GM23338 (cell line): ENCODE data around the gene SLC25A3. TPM values are rescaled to one million over a fixed set of nuclear protein-coding genes. Genes with fewer than 3 reads are reported as not detected.

Source experiments
- ATAC-seq: fragments of 200-7000 bp; cut with Tn5 transposase; 3 replicates; pipeline ENCODE4 v1.9.1; 2020
- DNase-seq: peaks from one replicate; pipeline ENCODE4 v3.0.0-alpha.2; 2015; ENCODE audit warnings: low spot score
- H2AFZ ChIP-seq: fragments of 200-600 bp; sonication (generic); 2 replicates; pipeline ENCODE4 v1.8.0; 2016; ENCODE audit warnings: antibody characterized with exemption, mild to moderate bottlenecking, moderate library complexity
- H3F3A ChIP-seq: fragments of 200-600 bp; sonication (generic); replicated peaks from 2 replicates; pipeline ENCODE4 v1.8.0; 2017; ENCODE audit warnings: antibody characterized with exemption, mixed run types, low read depth
- H3K27ac ChIP-seq: fragments of 200-600 bp; sonication (generic); 2 replicates; pipeline ENCODE4 v1.6.1; 2016; ENCODE audit warnings: low read depth
- H3K27me3 ChIP-seq: fragments of 200-600 bp; sonication (generic); 2 replicates; pipeline ENCODE4 v1.8.0; 2016; ENCODE audit warnings: mild to moderate bottlenecking, mixed run types, moderate library complexity; ENCODE audit not compliant: insufficient read depth
- H3K36me3 ChIP-seq: fragments of 200-600 bp; sonication (generic); 2 replicates; pipeline ENCODE4 v1.8.0; 2016; ENCODE audit warnings: mild to moderate bottlenecking; ENCODE audit not compliant: insufficient read depth
- H3K4me1 ChIP-seq: fragments of 200-600 bp; sonication (generic); 2 replicates; pipeline ENCODE4 v1.8.0; 2016; ENCODE audit warnings: mild to moderate bottlenecking, moderate library complexity; ENCODE audit not compliant: insufficient read depth
- H3K4me2 ChIP-seq: fragments of 200-600 bp; sonication (generic); 2 replicates; pipeline ENCODE4 v1.7.1; 2017; ENCODE audit warnings: mixed run types
- H3K4me3 ChIP-seq: fragments of 200-600 bp; sonication (generic); 2 replicates; pipeline ENCODE4 v1.6.1; 2016; ENCODE audit warnings: mixed run types
- H3K79me2 ChIP-seq: fragments of 200-600 bp; sonication (generic); replicated peaks from 2 replicates; pipeline ENCODE4 v1.8.0; 2017; ENCODE audit warnings: mild to moderate bottlenecking; ENCODE audit not compliant: insufficient read depth
- H3K9me2 ChIP-seq: fragments of 200-600 bp; sonication (generic); 2 replicates; pipeline ENCODE4 v1.8.0; 2017; ENCODE audit not compliant: insufficient read depth
- H4K20me1 ChIP-seq: fragments of 200-600 bp; sonication (generic); replicated peaks from 2 replicates; pipeline ENCODE4 v1.8.0; 2017; ENCODE audit warnings: mild to moderate bottlenecking; ENCODE audit not compliant: insufficient read depth
- H3K27ac Mint-ChIP-seq: 2 replicates; pipeline ENCODE4 v1.8.0; 2020; ENCODE audit warnings: inconsistent platforms, mild to moderate bottlenecking, moderate library complexity, mixed read lengths
- H3K27me3 Mint-ChIP-seq: 3 replicates; pipeline ENCODE4 v1.8.0; 2022; ENCODE audit warnings: low read depth, mild to moderate bottlenecking, moderate library complexity, mixed read lengths, inconsistent platforms; ENCODE audit not compliant: insufficient read depth, poor library complexity
- H3K36me3 Mint-ChIP-seq: 3 replicates; pipeline ENCODE4 v1.8.0; 2021; ENCODE audit warnings: low read depth, mild to moderate bottlenecking, inconsistent platforms, moderate library complexity, mixed read lengths
- H3K4me1 Mint-ChIP-seq: 3 replicates; pipeline ENCODE4 v1.8.0; 2020; ENCODE audit warnings: mild to moderate bottlenecking, inconsistent platforms, mixed read lengths
- H3K4me3 Mint-ChIP-seq: 3 replicates; pipeline ENCODE4 v1.8.0; 2021; ENCODE audit warnings: moderate library complexity, mild to moderate bottlenecking, inconsistent platforms, mixed read lengths
- H3K9me3 Mint-ChIP-seq: 3 replicates; pipeline ENCODE4 v1.8.0; 2020; ENCODE audit warnings: moderate library complexity, mild to moderate bottlenecking, inconsistent platforms, mixed read lengths
- CREB1 ChIP-seq: fragments of 250-450 bp; sonication (Bioruptor Pico); IDR thresholded peaks from 2 replicates; pipeline ENCODE4 v1.5.0; 2020; ENCODE audit warnings: low read depth, mild to moderate bottlenecking, moderate library complexity
- CTCF ChIP-seq, 2 experiments: fragments of 200-600 bp in 1 of 2; sonication (generic) in 1 of 2; conservative IDR thresholded peaks; 2 replicates each; pipeline versions ENCODE4 v1.5.1 to v1.6.1; 2016 to 2017; ENCODE audit warnings: antibody characterized with exemption in 2 of 2, low read depth in 2 of 2, mild to moderate bottlenecking in 2 of 2, moderate library complexity in 1 of 2
- ETS1 ChIP-seq: IDR thresholded peaks from 2 replicates; pipeline ENCODE4 v1.6.1; 2016; ENCODE audit warnings: antibody characterized with exemption
- EZH2 ChIP-seq: fragments of 200-600 bp; sonication (generic); IDR thresholded peaks from one replicate; pipeline ENCODE4 v1.8.0; 2017; ENCODE audit warnings: antibody characterized with exemption, mild to moderate bottlenecking, low read depth; ENCODE audit not compliant: unreplicated experiment
- EZH2phosphoT487 ChIP-seq: fragments of 200-600 bp; sonication (generic); IDR thresholded peaks from one replicate; pipeline ENCODE4 v1.8.1; 2018; ENCODE audit warnings: antibody characterized with exemption; ENCODE audit not compliant: unreplicated experiment
- JUNB ChIP-seq: IDR thresholded peaks from one replicate; pipeline ENCODE4 v1.6.1; 2016; ENCODE audit warnings: antibody characterized with exemption; ENCODE audit not compliant: unreplicated experiment
- NANOG ChIP-seq: IDR thresholded peaks from 2 replicates; pipeline ENCODE4 v1.6.1; 2016; ENCODE audit warnings: antibody characterized with exemption, borderline replicate concordance
- POLR2AphosphoS5 ChIP-seq: IDR thresholded peaks from 2 replicates; pipeline ENCODE4 v1.6.1; 2016; ENCODE audit warnings: antibody characterized with exemption, low read depth
- REST ChIP-seq: IDR thresholded peaks from one replicate; pipeline ENCODE4 v1.6.1; 2018; ENCODE audit warnings: antibody characterized with exemption; ENCODE audit not compliant: unreplicated experiment
- STAT1 ChIP-seq: IDR thresholded peaks from one replicate; pipeline ENCODE4 v1.6.1; 2016; ENCODE audit warnings: antibody characterized with exemption; ENCODE audit not compliant: unreplicated experiment
- ZNF114 ChIP-seq: fragments of 250-450 bp; sonication (Bioruptor Pico); IDR thresholded peaks from 2 replicates; pipeline ENCODE4 v1.5.0; 2020; ENCODE audit warnings: mild to moderate bottlenecking, moderate library complexity
- ZNF331 ChIP-seq: fragments of 250-450 bp; sonication (Bioruptor Pico); IDR thresholded peaks from 2 replicates; pipeline ENCODE4 v1.5.0; 2020; ENCODE audit warnings: low read depth, mild to moderate bottlenecking, moderate library complexity
- ZNF462 ChIP-seq: fragments of 250-450 bp; sonication (Bioruptor Pico); IDR thresholded peaks from 2 replicates; pipeline ENCODE4 v1.5.0; 2020; ENCODE audit warnings: mild to moderate bottlenecking, moderate library complexity
- polyA plus RNA-seq: library from polyadenylated mRNA; unstranded; fragments of >200 nt; fragmentation: Nextera tagmentation; extraction: Ambion mirVana; gene quantifications from 2 replicates; pipeline ENCODE4 v1.2.1, GENCODE V29; 2016
- total RNA-seq: library from RNA; depleted of rRNA; stranded (reverse); fragments of >200 nt; shearing (Covaris generic); gene quantifications from 2 replicates; pipeline ENCODE4 v1.2.3, GENCODE V29; 2014

Gene SLC25A3
- total and polyA plus RNA-seq, 2 experiments from 2014 or later: 676 to 703 TPM

DNA sequence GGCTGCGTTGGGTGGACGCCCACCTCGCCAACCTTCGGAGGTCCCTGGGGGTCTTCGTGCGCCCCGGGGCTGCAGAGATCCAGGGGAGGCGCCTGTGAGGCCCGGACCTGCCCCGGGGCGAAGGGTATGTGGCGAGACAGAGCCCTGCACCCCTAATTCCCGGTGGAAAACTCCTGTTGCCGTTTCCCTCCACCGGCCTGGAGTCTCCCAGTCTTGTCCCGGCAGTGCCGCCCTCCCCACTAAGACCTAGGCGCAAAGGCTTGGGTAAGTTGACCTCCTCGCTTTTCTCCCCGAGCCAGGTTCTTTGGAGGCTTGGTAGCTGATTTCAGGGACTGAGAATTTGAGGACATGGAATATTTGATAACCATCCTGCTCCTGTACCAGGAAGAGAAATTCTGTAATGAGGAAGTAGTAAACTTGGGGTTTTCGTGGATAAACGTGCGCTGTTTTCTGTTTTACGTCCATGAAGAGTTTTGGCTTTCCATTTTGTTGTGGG, 52.1 kb downstream of the SLC25A3 start:
- peak; percentile 41 for DNase-seq
- H3F3A ChIP-seq: 0 out of 2 replicates have a peak, but pooled peaks cover 5% of the 10 kb centered on the region
- H3K4me2 ChIP-seq: peak overlapping the region; percentile 92
- H3K27me3 Mint-ChIP-seq: peaks cover 11% of the 10 kb centered on the region
- H3K27ac ChIP-seq: peak overlapping the region; percentile 45; the same call in 1 of the 2 replicates
- no peaks in the 10 kb centered on the region for H3K9me3 Mint-ChIP-seq
- H3K36me3 ChIP-seq: peaks cover 1% of the 10 kb centered on the region; the same call in 1 of the 2 replicates
- peaks cover 58% of the 10 kb centered on the region for H3K79me2 ChIP-seq
- no peaks in the 10 kb centered on the region for H3K27me3 ChIP-seq
- H4K20me1 ChIP-seq: peaks cover 8% of the 10 kb centered on the region; the same call in 1 of the 2 replicates
- H2AFZ ChIP-seq: peak overlapping the region; percentile 96
- ATAC-seq: peak; percentile 23
- H3K4me1 Mint-ChIP-seq: peaks cover 11% of the 10 kb centered on the region
- peaks cover 10% of the 10 kb centered on the region; the same call in 1 of the 3 replicates for H3K36me3 Mint-ChIP-seq
- H3K4me3 Mint-ChIP-seq: peak overlapping the region; percentile 94
- 0 out of 2 replicates have a peak, but pooled peaks cover 12% of the 10 kb centered on the region for H3K4me1 ChIP-seq
- TF ChIP-seq STAT1: no peak
- TF ChIP-seq REST: no peak
- no peak for TF ChIP-seq CTCF (conservative IDR thresholded peaks at IDR 0.05; ENCODE audit: low read depth in 2 of 2)
- TF ChIP-seq ZNF114 (CRISPR knock-in tag): no peak
- no peak for TF ChIP-seq NANOG
- TF ChIP-seq ETS1: no peak
- no peak for TF ChIP-seq EZH2
- no peak for TF ChIP-seq JUNB
- no peak for TF ChIP-seq CREB1
- TF ChIP-seq POLR2AphosphoS5: no peak
- TF ChIP-seq EZH2phosphoT487: no peak
- no peak for TF ChIP-seq ZNF331 (CRISPR knock-in tag)
- no peak for TF ChIP-seq ZNF462
- no peak overlapping the region for H3K27ac Mint-ChIP-seq
- H3K4me3 ChIP-seq: peak overlapping the region; percentile 86
- H3K9me2 ChIP-seq: no peaks in the 10 kb centered on the region
